Activated CD4-positive, alpha-beta T cell treated with anti-CD3 and anti-CD28 coated beads, Interleukin-2, amount 50 U/mL, for 1 hour (primary cell): ENCODE data around the gene GCAT.
A peak's percentile ranks its signal among the peaks of the same experiment; 100 is the strongest.
"Not testable (repeated sequence)": the region's sequence is repeated elsewhere in the genome, so short reads cannot be mapped to it uniquely, and the experiment has no call there.

Source experiments
- DNase-seq: peaks from one replicate; pipeline ENCODE4 v3.0.0-alpha.2; 2020

Gene GCAT

GRCh38 chr22:37782340-37783168 lies 25.2 kb upstream of the GCAT start:
- no peak for DNase-seq

- DNase-seq, result no peak
Measured at GRCh38 chr22:37784829-37785495, 22.8 kb upstream of the GCAT start.

- DNase-seq, result no peak
Measured at GRCh38 chr22:37790234-37790633, 17.5 kb upstream of the GCAT start.

GRCh38 chr22:37792494-37792893 lies 15.2 kb upstream of the GCAT start:
- DNase-seq, result no peak

GRCh38 chr22:37794376-37794775 lies 13.4 kb upstream of the GCAT start:
- DNase-seq, result no peak

- DNase-seq, result no peak
Measured at GRCh38 chr22:37796079-37796478, 11.7 kb upstream of the GCAT start.

GRCh38 chr22:37797259-37797658 lies 10.5 kb upstream of the GCAT start:
- not testable (repeated sequence) for DNase-seq

GRCh38 chr22:37797874-37798500 lies 9.7 kb upstream of the GCAT start:
- no peak for DNase-seq

- DNase-seq, result not testable (repeated sequence)
Measured at GRCh38 chr22:37799979-37800378, 7.8 kb upstream of the GCAT start.

- no peak for DNase-seq
Measured at GRCh38 chr22:37801946-37802309, 5.8 kb upstream of the GCAT start.

GRCh38 chr22:37802310-37803194 lies 5.2 kb upstream of the GCAT start:
- DNase-seq, result no peak

- no peak for DNase-seq
Measured at GRCh38 chr22:37803195-37803638, 4.5 kb upstream of the GCAT start.

- DNase-seq, result no peak
Measured at GRCh38 chr22:37803639-37804351, 3.9 kb upstream of the GCAT start.

GRCh38 chr22:37804352-37804880 lies 3.3 kb upstream of the GCAT start:
- no peak for DNase-seq

GRCh38 chr22:37804881-37805809 lies 2.6 kb upstream of the GCAT start:
- peak; percentile 67 for DNase-seq

- no peak for DNase-seq
Measured at GRCh38 chr22:37805810-37806277, 1.9 kb upstream of the GCAT start.

GRCh38 chr22:37806409-37807333 lies 1.1 kb upstream of the GCAT start:
- no peak for DNase-seq

GRCh38 chr22:37808294-37808657 lies 542 bp downstream of the GCAT start:
- DNase-seq, result no peak

- DNase-seq, result no peak
Measured at GRCh38 chr22:37809672-37810333, 2.1 kb downstream of the GCAT start.
